Peyer's patch (tissue), 4 donors: ENCODE results near the gene PTPRU. TPM values are rescaled to one million over a fixed set of nuclear protein-coding genes. Genes with fewer than 3 reads are reported as not detected.

ENCODE experiments used
- DNase-seq, 3 donors: peaks; one replicate each; pipeline ENCODE4 v3.0.0-alpha.2; 2017 to 2019
- H3K27ac ChIP-seq, 4 donors: fragments of 200-600 bp; sonication (generic); one replicate each; pipeline ENCODE4 v1.5.1; 2016 to 2019
- H3K27me3 ChIP-seq, 2 donors: fragments of 200-600 bp; sonication (generic); one replicate each; pipeline ENCODE4 v1.5.1; 2019
- H3K36me3 ChIP-seq, 3 donors: fragments of 200-600 bp; sonication (generic); one replicate each; pipeline ENCODE4 v1.5.1; 2016 to 2019
- H3K4me1 ChIP-seq, 4 donors: fragments of 200-600 bp; sonication (generic); one replicate each; pipeline ENCODE4 v1.5.1; 2016 to 2019
- H3K4me3 ChIP-seq, 4 donors: fragments of 200-600 bp; sonication (generic); 1 replicate in 3 of 4; 2 replicates in 1 of 4; pipeline ENCODE4 v1.5.1; 2016 to 2019; ENCODE audit warnings: mild to moderate bottlenecking in 1 of 4
- H3K9me3 ChIP-seq, 4 donors: fragments of 200-600 bp; sonication (generic); one replicate each; pipeline ENCODE4 v1.5.1; 2016 to 2019; ENCODE audit warnings: mild to moderate bottlenecking in 1 of 4
- POLR2A ChIP-seq, 2 donors: fragments of 450-650 bp; IDR thresholded peaks; one replicate each; pipeline ENCODE4 v1.5.1; 2017; ENCODE audit warnings: antibody characterized with exemption in 2 of 2, mild to moderate bottlenecking in 2 of 2, moderate library complexity in 2 of 2
- total RNA-seq, 4 donors: library from RNA; depleted of rRNA; stranded (reverse); fragments of >200 nt; gene quantifications; one replicate each; pipeline ENCODE4 v1.1.0, GENCODE V29; 2016
- TF ChIP-seq, protein P1 (sequence below), 6 experiments: fragments of 450-650 bp in 4 of 6; fragments of 200-600 bp in 2 of 6; sonication (generic) in 1 of 6; IDR thresholded peaks; one replicate each; pipeline ENCODE4 v1.5.1; 2017 to 2019; ENCODE audit warnings: antibody characterized with exemption in 6 of 6, mild to moderate bottlenecking in 3 of 6, moderate library complexity in 1 of 6

The PTPRU gene
- total RNA-seq, 4 donors from 2014 or later = 0.18 to 5.0 (median 4.0) TPM

DNA sequence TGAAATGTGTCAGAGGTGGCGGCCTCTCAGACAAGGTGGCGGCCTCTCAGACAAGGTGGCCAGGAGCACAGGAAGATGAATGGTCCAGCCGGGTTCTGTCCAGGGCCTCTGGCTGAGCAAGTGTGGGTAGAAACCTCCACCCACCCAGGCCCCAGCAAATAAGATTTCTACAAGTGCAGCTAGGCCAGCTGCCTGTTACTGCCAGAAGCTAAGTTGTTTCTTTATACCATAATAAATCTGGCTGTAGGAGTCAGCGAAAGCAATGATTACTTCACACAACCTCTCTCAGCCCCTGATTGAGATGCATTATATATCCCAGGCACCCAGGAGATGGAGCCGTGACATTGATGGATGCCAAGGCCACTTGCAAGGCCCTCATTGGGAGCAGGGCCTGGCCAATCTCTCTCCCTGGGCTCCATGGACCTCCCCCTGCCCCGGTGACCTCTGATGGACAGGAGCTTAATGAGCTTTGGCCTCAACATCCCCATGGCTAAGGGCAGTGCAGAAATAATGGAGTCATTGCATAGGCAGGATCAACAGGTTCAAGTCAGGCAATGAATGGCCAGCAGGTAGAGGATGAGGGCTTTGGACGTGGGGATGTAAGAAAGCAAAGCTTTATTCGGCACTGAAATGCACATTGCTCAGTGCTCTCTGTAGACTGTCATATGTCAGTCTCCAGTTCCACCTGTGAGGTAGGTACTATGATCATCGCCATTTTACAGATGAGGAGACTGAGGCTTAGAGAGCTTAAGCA, 92.9 kb downstream of the PTPRU start:
- no peaks in the 10 kb centered on the region for H3K27me3 ChIP-seq
- H3K36me3 ChIP-seq = no peaks in the 10 kb centered on the region
- H3K4me3 ChIP-seq = no peak overlapping the region
- H3K9me3 ChIP-seq = no peaks in the 10 kb centered on the region
- TF ChIP-seq, protein P1, sequence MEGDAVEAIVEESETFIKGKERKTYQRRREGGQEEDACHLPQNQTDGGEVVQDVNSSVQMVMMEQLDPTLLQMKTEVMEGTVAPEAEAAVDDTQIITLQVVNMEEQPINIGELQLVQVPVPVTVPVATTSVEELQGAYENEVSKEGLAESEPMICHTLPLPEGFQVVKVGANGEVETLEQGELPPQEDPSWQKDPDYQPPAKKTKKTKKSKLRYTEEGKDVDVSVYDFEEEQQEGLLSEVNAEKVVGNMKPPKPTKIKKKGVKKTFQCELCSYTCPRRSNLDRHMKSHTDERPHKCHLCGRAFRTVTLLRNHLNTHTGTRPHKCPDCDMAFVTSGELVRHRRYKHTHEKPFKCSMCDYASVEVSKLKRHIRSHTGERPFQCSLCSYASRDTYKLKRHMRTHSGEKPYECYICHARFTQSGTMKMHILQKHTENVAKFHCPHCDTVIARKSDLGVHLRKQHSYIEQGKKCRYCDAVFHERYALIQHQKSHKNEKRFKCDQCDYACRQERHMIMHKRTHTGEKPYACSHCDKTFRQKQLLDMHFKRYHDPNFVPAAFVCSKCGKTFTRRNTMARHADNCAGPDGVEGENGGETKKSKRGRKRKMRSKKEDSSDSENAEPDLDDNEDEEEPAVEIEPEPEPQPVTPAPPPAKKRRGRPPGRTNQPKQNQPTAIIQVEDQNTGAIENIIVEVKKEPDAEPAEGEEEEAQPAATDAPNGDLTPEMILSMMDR (IDR thresholded peaks at IDR 0.05) = no peak
- no peak for TF ChIP-seq POLR2A (IDR thresholded peaks at IDR 0.05)
- no peak overlapping the region for H3K27ac ChIP-seq
- no peaks in the 10 kb centered on the region for H3K4me1 ChIP-seq
- no peak for DNase-seq

DNA sequence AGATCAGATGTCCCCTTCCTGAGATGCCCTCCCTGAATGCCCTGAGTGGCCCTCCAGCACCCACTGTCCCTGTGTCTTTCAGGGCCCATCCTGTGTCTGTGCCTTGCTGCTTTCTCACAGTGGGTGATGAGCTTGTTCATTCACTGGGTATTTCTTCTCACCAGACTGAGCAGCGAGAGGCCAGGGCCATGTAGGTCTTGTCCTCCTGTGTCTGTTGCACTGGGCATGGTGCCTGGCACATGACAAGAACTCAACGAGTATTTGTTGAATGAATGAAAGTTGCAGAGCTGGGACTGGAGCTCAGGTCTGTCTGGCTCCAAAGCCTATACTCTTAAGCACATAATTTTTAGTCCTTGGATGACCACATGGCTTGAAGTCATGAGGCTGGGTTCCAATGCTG, 93.8 kb downstream of the PTPRU start:
- Histone ChIP-seq H3K27ac (no peak overlapping the region), H3K4me3 (no peak overlapping the region), H3K36me3 (no peaks in the 10 kb centered on the region), H3K4me1 (no peaks in the 10 kb centered on the region), H3K27me3 (no peaks in the 10 kb centered on the region), H3K9me3 (no peaks in the 10 kb centered on the region)
- TF ChIP-seq, protein P1 (IDR thresholded peaks at IDR 0.05) = no peak
- TF ChIP-seq POLR2A (IDR thresholded peaks at IDR 0.05) = no peak
- no peak for DNase-seq

DNA sequence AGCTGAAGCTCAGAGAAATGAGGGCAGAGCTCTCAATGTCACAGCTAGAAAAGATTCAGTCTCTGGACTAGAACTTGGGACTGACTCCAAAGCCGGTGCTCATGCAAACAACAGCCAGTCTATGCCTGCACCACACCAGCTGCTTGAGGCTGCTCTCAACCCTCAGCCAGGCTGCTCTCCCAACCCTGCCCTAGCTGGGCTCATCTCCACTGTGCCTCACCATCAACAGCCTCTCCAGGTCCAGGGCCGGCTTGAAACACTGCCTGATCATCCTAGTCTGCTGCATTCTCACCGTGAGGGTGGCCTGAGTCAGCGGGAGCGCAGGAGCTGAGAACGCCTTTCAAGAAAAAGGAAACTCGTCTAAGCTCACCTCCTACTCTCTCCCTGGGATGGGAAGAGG, 94.5 kb downstream of the PTPRU start:
- no peaks in the 10 kb centered on the region for H3K4me1 ChIP-seq
- no peaks in the 10 kb centered on the region for H3K27me3 ChIP-seq
- no peak for DNase-seq
- H3K36me3 ChIP-seq = no peaks in the 10 kb centered on the region
- no peaks in the 10 kb centered on the region for H3K9me3 ChIP-seq
- no peak overlapping the region for H3K27ac ChIP-seq
- no peak overlapping the region for H3K4me3 ChIP-seq
- no peak for TF ChIP-seq POLR2A (IDR thresholded peaks at IDR 0.05)
- TF ChIP-seq, protein P1 (IDR thresholded peaks at IDR 0.05) = no peak

DNA sequence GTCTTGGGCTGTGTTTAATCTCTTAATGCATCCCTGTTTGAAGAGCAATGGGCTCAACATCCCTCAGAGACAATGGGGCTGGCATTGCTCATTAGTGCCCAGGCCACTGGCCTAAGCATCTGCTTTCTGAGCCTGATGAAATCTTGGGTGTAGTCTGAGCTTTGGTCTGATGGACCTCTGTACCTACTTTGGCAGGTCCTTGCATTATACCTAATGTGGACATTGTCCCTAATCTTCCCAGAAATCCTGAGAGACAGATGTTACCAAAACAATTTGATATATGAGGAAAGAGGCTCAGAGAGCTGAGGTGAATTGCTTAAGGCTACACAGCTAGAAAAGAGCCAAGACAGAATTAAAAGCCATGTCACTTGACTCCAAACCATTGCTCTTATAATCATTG, 95.0 kb downstream of the PTPRU start:
- TF ChIP-seq, protein P1 (IDR thresholded peaks at IDR 0.05) = no peak
- TF ChIP-seq POLR2A (IDR thresholded peaks at IDR 0.05) = no peak
- H3K27ac ChIP-seq = no peak overlapping the region
- no peaks in the 10 kb centered on the region for H3K4me1 ChIP-seq
- H3K36me3 ChIP-seq = no peaks in the 10 kb centered on the region
- DNase-seq = no peak
- H3K27me3 ChIP-seq = no peaks in the 10 kb centered on the region
- no peaks in the 10 kb centered on the region for H3K9me3 ChIP-seq
- H3K4me3 ChIP-seq = no peak overlapping the region

DNA sequence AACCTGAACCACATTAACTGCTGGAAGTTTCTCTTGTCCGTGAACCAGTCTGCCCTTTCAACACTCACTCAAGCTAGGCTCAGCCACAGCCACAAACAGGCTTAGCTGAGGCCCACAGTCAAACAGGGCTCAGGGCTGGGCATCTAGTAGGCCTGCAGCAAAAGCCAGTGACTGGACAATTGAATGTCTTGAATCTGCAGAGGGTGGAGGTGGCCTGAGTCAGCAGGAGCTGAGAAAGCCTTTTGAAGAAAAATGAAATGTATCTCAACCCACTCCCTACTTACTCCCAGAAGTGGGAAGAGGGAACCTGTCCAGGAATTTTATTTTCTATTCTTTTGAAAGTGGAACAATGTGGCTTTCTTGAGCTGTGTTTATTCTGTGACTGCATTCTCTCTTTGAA, 95.4 kb downstream of the PTPRU start:
- no peak overlapping the region for H3K4me3 ChIP-seq
- H3K36me3 ChIP-seq = no peaks in the 10 kb centered on the region
- H3K9me3 ChIP-seq = no peaks in the 10 kb centered on the region
- H3K27me3 ChIP-seq = no peaks in the 10 kb centered on the region
- no peak overlapping the region for H3K27ac ChIP-seq
- no peaks in the 10 kb centered on the region for H3K4me1 ChIP-seq
- DNase-seq = no peak
- TF ChIP-seq, protein P1 (IDR thresholded peaks at IDR 0.05) = no peak
- TF ChIP-seq POLR2A (IDR thresholded peaks at IDR 0.05) = no peak
